ENCODE data around the gene ME3.

DNA sequence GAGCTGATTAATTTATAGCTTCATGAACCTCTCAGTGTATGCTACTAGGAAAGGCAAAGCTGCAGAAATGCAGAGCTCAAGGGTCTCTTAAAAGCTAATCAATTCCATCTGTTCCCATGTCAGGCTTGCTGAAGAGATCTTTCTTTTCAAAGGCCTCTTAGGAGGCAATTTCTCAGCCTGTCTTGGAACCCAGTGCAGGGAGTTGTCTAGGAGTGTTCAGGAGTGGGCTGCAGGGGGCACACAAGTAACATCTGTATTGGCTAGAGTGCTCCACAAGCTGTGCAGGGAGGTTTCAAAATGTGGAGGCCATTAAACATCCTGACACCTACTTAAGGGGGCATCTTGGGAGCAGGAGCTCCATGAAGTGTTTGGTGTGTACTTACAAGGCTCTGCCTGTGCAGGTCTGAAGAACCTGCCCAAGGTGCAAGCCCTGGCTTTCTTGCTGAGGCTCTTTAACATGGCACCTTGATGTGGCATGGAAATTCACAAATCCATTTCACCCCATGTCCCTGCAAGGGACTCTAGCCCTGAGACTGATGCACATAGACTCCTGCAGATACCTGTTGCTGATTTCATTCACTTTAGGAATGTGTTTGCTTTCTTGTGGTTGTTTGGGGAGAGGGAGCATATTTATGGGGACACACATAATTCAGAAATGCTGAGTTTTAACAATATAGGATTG, 134.7 kb downstream of the ME3 start:
- peak in 2 of 3 experiments; percentile 10 to 37 for TF ChIP-seq CTCF (optimal IDR thresholded peaks at IDR 0.05 in 1 of 3, IDR thresholded peaks at IDR 0.05 in 1 of 3, conservative IDR thresholded peaks at IDR 0.05 in 1 of 3; ENCODE audit: extremely low read depth in 1 of 3, insufficient read depth in 2 of 3, low read length in 3 of 3)
- TF ChIP-seq EZH2 (IDR thresholded peaks at IDR 0.05; ENCODE audit: low read length) = no peak
